HCT116 (cell line): Measurements from ENCODE around the gene SMYD3. TPM values are rescaled to one million over a fixed set of nuclear protein-coding genes. Genes with fewer than 3 reads are reported as not detected.

ENCODE experiments used
- ATAC-seq: fragments of 200-7000 bp; cut with Tn5 transposase; 2 replicates; pipeline ENCODE4 v1.9.1; 2020; ENCODE audit warnings: mild to moderate bottlenecking, moderate library complexity
- BruUV-seq: library from RNA; stranded (reverse); fragments of 400-500 nt; replicated peaks from 2 replicates; lab custom pipeline; 2021; lab: Mats Ljungman, UMichigan
- CTCF ChIA-PET: fragments of 300-600 bp; sonication (Branson Sonifier 250); formaldehyde crosslinking; loops from one replicate; lab custom pipeline; 2021; ENCODE audit warnings: antibody characterized with exemption; lab: Charles Lee
- POLR2A ChIA-PET: fragments of 300-600, 350-600 bp; sonication (Branson Sonifier 250); formaldehyde crosslinking; loops from one replicate; lab custom pipeline; 2021; ENCODE audit warnings: antibody characterized with exemption; lab: Charles Lee
- RAD21 ChIA-PET, 2 experiments: fragments of 300-600 bp; sonication (Branson Sonifier 250); formaldehyde crosslinking; loops; one replicate each; lab custom pipeline; 2023; ENCODE audit warnings: low total read pairs in 2 of 2; ENCODE audit not compliant: uncharacterized antibody in 2 of 2, unreplicated experiment in 2 of 2, low non-redundant PET in 1 of 2; lab: Charles Lee
- DNase-seq: peaks from one replicate; pipeline ENCODE4 v3.0.0-alpha.2; 2010; ENCODE audit warnings: low read depth, low spot score
- H2AFZ ChIP-seq: fragments of 200-600 bp; shearing (Covaris generic), sonication (generic); 2 replicates; pipeline ENCODE4 v1.6.1; 2017; ENCODE audit warnings: low read depth, mixed run types, mixed read lengths, antibody characterized with exemption, low read length; ENCODE audit not compliant: poor library complexity, severe bottlenecking
- H3K27ac ChIP-seq: 2 replicates; pipeline ENCODE4 v1.5.1; 2012; ENCODE audit warnings: low read depth, low read length
- H3K27me3 ChIP-seq: fragments of 200-600 bp; sonication (generic); 2 replicates; pipeline ENCODE4 v1.6.1; 2016; ENCODE audit warnings: mixed run types, low read length, mixed read lengths; ENCODE audit not compliant: insufficient read depth
- H3K36me3 ChIP-seq, 2 experiments: fragments of 200-500 bp in 1 of 2; fragments of 200-600 bp in 1 of 2; sonication (Bioruptor generic) in 1 of 2; sonication (generic) in 1 of 2; 2 replicates each; pipeline versions ENCODE4 v1.5.1 to v1.6.1; 2014 to 2016; ENCODE audit warnings: low read length in 2 of 2, inconsistent platforms in 1 of 2, mixed read lengths in 1 of 2, mixed run types in 1 of 2; ENCODE audit not compliant: insufficient read depth in 2 of 2, control insufficient read depth in 1 of 2
- H3K4me1 ChIP-seq, 2 experiments: fragments of 200-600 bp in 1 of 2; sonication (generic) in 1 of 2; 2 replicates each; pipeline versions ENCODE4 v1.5.1 to v1.6.1; 2012 to 2017; ENCODE audit warnings: low read length in 2 of 2, inconsistent platforms in 1 of 2, mild to moderate bottlenecking in 1 of 2, mixed read lengths in 1 of 2, mixed run types in 1 of 2, moderate library complexity in 1 of 2; ENCODE audit not compliant: insufficient read depth in 2 of 2, control insufficient read depth in 1 of 2
- H3K4me2 ChIP-seq: fragments of 200-600 bp; sonication (generic); 2 replicates; pipeline ENCODE4 v1.6.1; 2017; ENCODE audit warnings: mixed run types, low read length, mixed read lengths
- H3K4me3 ChIP-seq, 2 experiments: fragments of 200-600 bp in 1 of 2; sonication (generic) in 1 of 2; replicated peaks in 1 of 2; 2 replicates each; pipeline ENCODE4 v1.5.1; 2011 to 2016; ENCODE audit warnings: low read length in 2 of 2, control low read depth in 1 of 2, low read depth in 1 of 2, mild to moderate bottlenecking in 1 of 2, mixed read lengths in 1 of 2, mixed run types in 1 of 2
- H3K79me2 ChIP-seq: fragments of 200-600 bp; sonication (generic); 2 replicates; pipeline ENCODE4 v1.6.1; 2017; ENCODE audit warnings: mild to moderate bottlenecking, mixed run types, low read length, moderate library complexity, mixed read lengths; ENCODE audit not compliant: insufficient read depth
- H3K9ac ChIP-seq: fragments of 200-600 bp; sonication (generic); 2 replicates; pipeline ENCODE4 v1.6.1; 2016; ENCODE audit warnings: low read length, mixed read lengths
- H3K9me2 ChIP-seq: fragments of 200-600 bp; sonication (generic), shearing (Covaris generic); 2 replicates; pipeline ENCODE4 v1.6.1; 2017; ENCODE audit warnings: mixed run types, mild to moderate bottlenecking, moderate library complexity; ENCODE audit not compliant: insufficient read depth
- H3K9me3 ChIP-seq, 2 experiments: fragments of 200-500 bp in 1 of 2; fragments of 200-600 bp in 1 of 2; sonication (Bioruptor generic) in 1 of 2; sonication (generic) in 1 of 2; 2 replicates each; pipeline ENCODE4 v1.6.1; 2014 to 2017; ENCODE audit warnings: low read length in 2 of 2, mixed read lengths in 2 of 2, inconsistent platforms in 1 of 2, low read depth in 1 of 2, mild to moderate bottlenecking in 1 of 2, mixed run types in 1 of 2, moderate library complexity in 1 of 2; ENCODE audit not compliant: control insufficient read depth in 1 of 2, insufficient read depth in 1 of 2
- H4K20me1 ChIP-seq: fragments of 200-600 bp; sonication (generic), shearing (Covaris generic); 2 replicates; pipeline ENCODE4 v1.6.1; 2017; ENCODE audit warnings: mixed run types, mild to moderate bottlenecking, moderate library complexity; ENCODE audit not compliant: insufficient read depth
- CEBPB ChIP-seq: IDR thresholded peaks from 2 replicates; pipeline ENCODE4 v1.6.1; 2012; ENCODE audit warnings: low read depth
- EGR1 ChIP-seq: IDR thresholded peaks from 2 replicates; pipeline ENCODE4 v1.6.1; 2012; ENCODE audit warnings: low read depth
- FOSL1 ChIP-seq: IDR thresholded peaks from 2 replicates; pipeline ENCODE4 v1.6.1; 2012; ENCODE audit warnings: low read depth
- JUND ChIP-seq: IDR thresholded peaks from 2 replicates; pipeline ENCODE4 v1.6.1; 2012
- POLR2A ChIP-seq: IDR thresholded peaks from 2 replicates; pipeline ENCODE4 v1.7.0; 2011; ENCODE audit warnings: borderline replicate concordance; ENCODE audit not compliant: insufficient read depth, insufficient read length; ENCODE audit errors: extremely low read depth
- POLR2AphosphoS5 ChIP-seq: IDR thresholded peaks from 2 replicates; pipeline ENCODE4 v1.6.1; 2011; ENCODE audit warnings: mild to moderate bottlenecking, low read depth, low read length, moderate library complexity
- SRF ChIP-seq: IDR thresholded peaks from 2 replicates; pipeline ENCODE4 v1.6.1; 2012; ENCODE audit warnings: low read depth
- YY1 ChIP-seq: IDR thresholded peaks from 2 replicates; pipeline ENCODE4 v1.6.1; 2011; ENCODE audit warnings: low read length, low read depth, moderate library complexity, mild to moderate bottlenecking; ENCODE audit not compliant: insufficient replicate concordance; ENCODE audit errors: extremely low read depth
- intact Hi-C: fragments of 100-400 bp; cut with micrococcal nuclease; formaldehyde crosslinking; loops from 2 replicates; pipeline ENCODE4 v1.10.0; 2022
- total RNA-seq: library from RNA; stranded (reverse); gene quantifications from one replicate; pipeline ENCODE4 v1.2.1, GENCODE V29; 2021; ENCODE audit not compliant: unreplicated experiment
- TF ChIP-seq, protein P1 (sequence below): IDR thresholded peaks from 2 replicates; pipeline ENCODE4 v1.6.1; 2012

SMYD3 gene
- total RNA-seq, 1 experiment from 2014 or later, result 33.6 TPM

DNA sequence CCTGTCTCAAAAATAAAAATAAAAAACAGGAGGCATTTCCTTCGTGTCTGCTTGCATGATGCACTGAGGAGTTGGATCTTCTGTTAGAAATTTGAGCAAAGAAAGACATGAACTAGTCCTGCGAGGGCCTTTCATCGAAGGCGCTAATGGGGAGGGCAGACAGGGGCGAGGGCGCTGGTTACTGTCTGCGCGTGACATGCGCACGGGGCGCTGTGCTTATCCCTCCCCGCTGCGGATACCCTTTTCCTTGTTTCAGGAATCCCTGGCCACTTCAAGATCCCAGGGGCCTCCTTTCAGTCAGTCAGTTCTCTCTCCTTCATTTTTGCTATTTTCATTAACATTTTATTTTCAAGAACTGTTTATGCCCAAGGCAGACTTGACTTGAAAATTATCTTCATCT is 806.4 kb downstream of the SMYD3 start:
- Histone ChIP-seq H3K4me3 (no peak overlapping the region), H2AFZ (no peak overlapping the region), H3K4me2 (no peak overlapping the region), H3K4me1 (peaks cover 3 to 6% of the 10 kb centered on the region in 2 experiments; a peak in 2 of 4 replicates), H3K36me3 (no peaks in the 10 kb centered on the region), H3K27ac (no peak overlapping the region), H3K27me3 (0 out of 2 replicates have a peak, but pooled peaks cover 5% of the 10 kb centered on the region), H3K9me2 (no peaks in the 10 kb centered on the region), H3K9ac (no peak overlapping the region), H4K20me1 (no peaks in the 10 kb centered on the region), H3K9me3 (no peaks in the 10 kb centered on the region), H3K79me2 (no peaks in the 10 kb centered on the region)
- ChIA-PET RAD21 (no interaction called here), CTCF (no interaction called here), POLR2A (no interaction called here)
- intact Hi-C loops, result no loop called here
- ATAC-seq (no peak), DNase-seq (no peak)
- no TSS peak for BruUV-seq
- TF ChIP-seq FOSL1 (no peak), SRF (no peak), JUND (no peak), POLR2AphosphoS5 (no peak), CEBPB (no peak), POLR2A (no peak), EGR1 (no peak), YY1 (no peak)
- TF ChIP-seq, protein P1, sequence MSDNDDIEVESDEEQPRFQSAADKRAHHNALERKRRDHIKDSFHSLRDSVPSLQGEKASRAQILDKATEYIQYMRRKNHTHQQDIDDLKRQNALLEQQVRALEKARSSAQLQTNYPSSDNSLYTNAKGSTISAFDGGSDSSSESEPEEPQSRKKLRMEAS, result no peak

Other genes starting within 250 kb of the SMYD3 start
- gene TFB2M, start 59.0 kb upstream of the SMYD3 start, total RNA-seq, result 24.4 TPM
- gene CNST, start 59.2 kb upstream of the SMYD3 start, total RNA-seq, result 13.5 TPM
- gene SCCPDH, start 217.1 kb upstream of the SMYD3 start, total RNA-seq, result 0.30 TPM